Measurements from ENCODE around the gene INVS. TPM values are rescaled to one million over a fixed set of nuclear protein-coding genes. Genes with fewer than 3 reads are reported as not detected.

The INVS gene
- total and polyA plus RNA-seq, 2 of the 13 experiments (the other 11 are each of a cell fraction or from before 2014, with no cell fraction given), result 11.3 to 16.3 TPM

- TF ChIP-seq XRCC5 (optimal IDR thresholded peaks at IDR 0.05; ENCODE audit: low read length) (peak; percentile 25), PATZ1 (CRISPR knock-in tag; IDR thresholded peaks at IDR 0.05) (no peak), REPIN1 (CRISPR knock-in tag; IDR thresholded peaks at IDR 0.05; ENCODE audit: borderline replicate concordance, low read depth) (no peak), ELF4 (CRISPR knock-in tag; IDR thresholded peaks at IDR 0.05; ENCODE audit: borderline replicate concordance) (peak; percentile 49; the same call in 1 of the 2 replicates), SRSF4 (IDR thresholded peaks at IDR 0.05; ENCODE audit: low read depth, low read length, poor library complexity, severe bottlenecking) (no peak), PTBP1 (IDR thresholded peaks at IDR 0.05; ENCODE audit: low read depth, low read length, poor library complexity, severe bottlenecking) (no peak), MBNL3 (CRISPR knock-in tag; conservative IDR thresholded peaks at IDR 0.05) (no peak), CHCHD3 (CRISPR knock-in tag; IDR thresholded peaks at IDR 0.05) (0 out of 2 replicates have a peak, but pooled peaks have one; percentile 55), MTA3 (CRISPR knock-in tag; IDR thresholded peaks at IDR 0.05) (no peak), ZFYVE20 (CRISPR knock-in tag; IDR thresholded peaks at IDR 0.05; ENCODE audit: borderline replicate concordance, low read depth) (0 out of 2 replicates have a peak, but pooled peaks have one; percentile 24), THAP11 (CRISPR knock-in tag; IDR thresholded peaks at IDR 0.05) (no peak), HMGA1 (CRISPR knock-in tag; conservative IDR thresholded peaks at IDR 0.05) (no peak), IRF9 (CRISPR knock-in tag; IDR thresholded peaks at IDR 0.05; ENCODE audit: borderline replicate concordance) (no peak), ELF1 (CRISPR knock-in tag; IDR thresholded peaks at IDR 0.05) (peak; percentile 89), ZNF451 (CRISPR knock-in tag; IDR thresholded peaks at IDR 0.05) (no peak), ASH2L (IDR thresholded peaks at IDR 0.05; ENCODE audit: insufficient read length, low read depth, low read length) (peak; percentile 6), ZSCAN31 (CRISPR knock-in tag; IDR thresholded peaks at IDR 0.05; ENCODE audit: low read depth) (no peak), CENPX (CRISPR knock-in tag; IDR thresholded peaks at IDR 0.05) (no peak), EEA1 (CRISPR knock-in tag; IDR thresholded peaks at IDR 0.05; ENCODE audit: borderline replicate concordance) (no peak), ATF3 (CRISPR knock-in tag; IDR thresholded peaks at IDR 0.05) (no peak), BCL6 (CRISPR knock-in tag; IDR thresholded peaks at IDR 0.05) (0 out of 2 replicates have a peak, but pooled peaks have one; percentile 6), NR2F6 (IDR thresholded peaks at IDR 0.05) (no peak), NR2F6 (CRISPR knock-in tag; IDR thresholded peaks at IDR 0.05) (no peak), ZFP82 (CRISPR knock-in tag; IDR thresholded peaks at IDR 0.05; ENCODE audit: borderline replicate concordance) (0 out of 2 replicates have a peak, but pooled peaks have one; percentile 58), SMC3 (IDR thresholded peaks at IDR 0.05; ENCODE audit: low read length) (no peak)
- TF ChIP-seq, protein P1, sequence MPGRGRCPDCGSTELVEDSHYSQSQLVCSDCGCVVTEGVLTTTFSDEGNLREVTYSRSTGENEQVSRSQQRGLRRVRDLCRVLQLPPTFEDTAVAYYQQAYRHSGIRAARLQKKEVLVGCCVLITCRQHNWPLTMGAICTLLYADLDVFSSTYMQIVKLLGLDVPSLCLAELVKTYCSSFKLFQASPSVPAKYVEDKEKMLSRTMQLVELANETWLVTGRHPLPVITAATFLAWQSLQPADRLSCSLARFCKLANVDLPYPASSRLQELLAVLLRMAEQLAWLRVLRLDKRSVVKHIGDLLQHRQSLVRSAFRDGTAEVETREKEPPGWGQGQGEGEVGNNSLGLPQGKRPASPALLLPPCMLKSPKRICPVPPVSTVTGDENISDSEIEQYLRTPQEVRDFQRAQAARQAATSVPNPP (CRISPR knock-in tag; IDR thresholded peaks at IDR 0.05), result no peak
Observed at GRCh38 chr9:100098046-100098886, 777 bp upstream of the INVS start (continued).

Data from HepG2 (cell line).